ENCODE data around the gene MACROD1.

MACROD1 gene

GRCh38 chr11:64072403-64072802 is 93.5 kb downstream of the MACROD1 start:
- no peak for DNase-seq (ENCODE audit: low read depth)

- no peak for DNase-seq (ENCODE audit: low read depth)
These were observed 94.1 kb downstream of the MACROD1 start for GRCh38 chr11:64071849-64072248.

- DNase-seq (ENCODE audit: low read depth) = no peak
These were observed 95.6 kb downstream of the MACROD1 start for GRCh38 chr11:64070314-64070681.

GRCh38 chr11:64069401-64070313 is 96.3 kb downstream of the MACROD1 start:
- DNase-seq (ENCODE audit: low read depth) = no peak

- DNase-seq (ENCODE audit: low read depth) = no peak
These were observed 97.1 kb downstream of the MACROD1 start for GRCh38 chr11:64068705-64069400.

- DNase-seq (ENCODE audit: low read depth) = no peak
These were observed 98.5 kb downstream of the MACROD1 start for GRCh38 chr11:64067230-64067993.

GRCh38 chr11:64065712-64066111 is 100.2 kb downstream of the MACROD1 start:
- no peak for DNase-seq (ENCODE audit: low read depth)

GRCh38 chr11:64065141-64065465 is 100.8 kb downstream of the MACROD1 start:
- DNase-seq (ENCODE audit: low read depth) = no peak

- no peak for DNase-seq (ENCODE audit: low read depth)
These were observed 101.4 kb downstream of the MACROD1 start for GRCh38 chr11:64064374-64065140.

GRCh38 chr11:64063777-64064176 is 102.1 kb downstream of the MACROD1 start:
- no peak for DNase-seq (ENCODE audit: low read depth)

GRCh38 chr11:64062185-64063039 is 103.5 kb downstream of the MACROD1 start:
- DNase-seq (ENCODE audit: low read depth) = no peak

- DNase-seq (ENCODE audit: low read depth) = no peak
These were observed 105.0 kb downstream of the MACROD1 start for GRCh38 chr11:64060861-64061444.

GRCh38 chr11:64060263-64060860 is 105.6 kb downstream of the MACROD1 start:
- no peak for DNase-seq (ENCODE audit: low read depth)

- no peak for DNase-seq (ENCODE audit: low read depth)
These were observed 106.4 kb downstream of the MACROD1 start for GRCh38 chr11:64059339-64060140.

- no peak for DNase-seq (ENCODE audit: low read depth)
These were observed 107.4 kb downstream of the MACROD1 start for GRCh38 chr11:64058494-64058893.

- DNase-seq (ENCODE audit: low read depth) = no peak
These were observed 108.0 kb downstream of the MACROD1 start for GRCh38 chr11:64057890-64058289.

- no peak for DNase-seq (ENCODE audit: low read depth)
These were observed 109.1 kb downstream of the MACROD1 start for GRCh38 chr11:64056861-64057260.

- DNase-seq (ENCODE audit: low read depth) = no peak
These were observed 109.6 kb downstream of the MACROD1 start for GRCh38 chr11:64056213-64056785.

- no peak for DNase-seq (ENCODE audit: low read depth)
These were observed 110.8 kb downstream of the MACROD1 start for GRCh38 chr11:64055077-64055476.
